SK-N-MC (cell line): ENCODE results near the gene CELF2.

Source experiments
- EZH2 ChIP-seq: fragments of 200-600 bp; sonication (generic); IDR thresholded peaks from one replicate; pipeline ENCODE4 v1.6.1; 2017; ENCODE audit warnings: antibody characterized with exemption
- POLR2AphosphoS5 ChIP-seq: IDR thresholded peaks from 2 replicates; pipeline ENCODE4 v1.6.1; 2012; ENCODE audit warnings: mild to moderate bottlenecking, low read depth, low read length, borderline replicate concordance

DNA sequence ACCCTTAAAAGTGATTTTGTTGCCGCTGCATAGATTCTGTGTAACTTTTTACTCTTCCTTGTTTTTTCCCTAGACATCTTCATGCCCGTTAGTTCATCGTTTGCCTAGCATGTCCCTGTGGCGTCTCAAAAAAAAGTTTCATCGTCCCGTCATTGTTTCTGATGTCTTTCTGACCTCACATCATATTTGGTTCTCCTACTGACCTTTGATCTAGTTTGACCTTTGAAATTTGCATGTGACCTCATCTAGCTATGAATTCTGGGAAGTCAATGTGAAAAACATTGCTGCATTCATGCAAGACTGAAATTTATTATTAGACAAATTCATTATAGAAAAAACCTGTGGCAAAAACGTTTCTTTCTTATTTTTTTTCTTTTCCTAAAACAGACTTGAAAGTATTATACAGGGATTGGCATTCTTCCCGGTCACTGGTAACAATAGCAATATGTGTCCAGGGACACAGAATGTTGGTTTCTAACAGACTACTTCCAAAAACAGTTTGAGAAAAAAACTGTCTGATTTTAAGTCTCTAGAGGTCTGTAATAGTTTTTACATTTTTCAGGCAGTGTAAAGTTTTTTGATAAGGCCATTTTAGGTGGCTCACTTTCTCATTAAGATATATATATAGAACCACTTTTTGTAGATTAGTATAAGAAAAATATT is 312.8 kb downstream of the CELF2 start:
- no peak for TF ChIP-seq EZH2
- no peak for TF ChIP-seq POLR2AphosphoS5
